ENCODE measurements around the gene SUPT20H. TPM values are rescaled to one million over a fixed set of nuclear protein-coding genes. Genes with fewer than 3 reads are reported as not detected.

The SUPT20H gene
- polyA plus RNA-seq, 3 donors from 2014 or later: 31.5 to 47.2 (median 40.3) TPM

- no peak for DNase-seq
- Mint-ChIP-seq H3K36me3 (peaks cover 23 to 54% (median 42%) of the 10 kb centered on the region in 3 donors), H3K4me3 (no peak overlapping the region), H3K9me3 (no peaks in the 10 kb centered on the region), H3K27ac (peak overlapping the region in 1 of 6 donors; percentile 49), H3K27me3 (ENCODE audit: low read depth in 3 of 3) (no peaks in the 10 kb centered on the region), H3K4me1 (no peaks in the 10 kb centered on the region)
These were observed 48.5 kb downstream of the SUPT20H start for GRCh38 chr13:37011002-37011401.

DNA sequence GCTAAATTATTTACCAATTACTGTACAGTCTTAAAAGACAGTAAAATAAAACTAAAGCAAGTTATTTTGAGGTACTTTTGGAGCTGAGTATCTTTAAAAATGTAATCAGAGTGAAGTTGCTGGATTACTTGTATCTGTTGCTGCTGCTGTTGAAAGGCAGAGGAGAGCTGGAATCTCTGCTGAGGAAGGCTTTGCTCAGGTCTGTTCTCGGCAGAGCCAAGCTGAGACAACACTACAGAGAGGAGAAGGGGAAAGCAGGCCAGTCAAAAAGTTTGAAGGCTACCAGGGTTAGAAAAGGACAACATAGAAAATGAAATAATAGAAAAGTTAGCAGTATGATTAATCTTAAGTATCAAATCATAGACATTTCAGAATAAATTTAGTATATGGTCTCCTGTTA is 49.1 kb downstream of the SUPT20H start:
- Mint-ChIP-seq H3K4me1 (no peaks in the 10 kb centered on the region), H3K27me3 (ENCODE audit: low read depth in 3 of 3) (no peaks in the 10 kb centered on the region), H3K4me3 (no peak overlapping the region), H3K27ac (peak overlapping the region in 2 of 6 donors; percentile 17 to 49), H3K9me3 (no peaks in the 10 kb centered on the region), H3K36me3 (peaks cover 17 to 51% (median 36%) of the 10 kb centered on the region in 3 donors)
- DNase-seq: no peak

- peaks cover 10 to 48% (median 29%) of the 10 kb centered on the region in 3 donors for H3K36me3 Mint-ChIP-seq
- no peak for DNase-seq
- peak overlapping the region in 1 of 6 donors; percentile 32 for H3K27ac Mint-ChIP-seq
- no peaks in the 10 kb centered on the region for H3K9me3 Mint-ChIP-seq
- H3K4me3 Mint-ChIP-seq: no peak overlapping the region
- H3K4me1 Mint-ChIP-seq: no peaks in the 10 kb centered on the region
- H3K27me3 Mint-ChIP-seq (ENCODE audit: low read depth in 3 of 3): peaks cover 0 to 2% (median 0%) of the 10 kb centered on the region in 3 donors
These were observed 49.8 kb downstream of the SUPT20H start for GRCh38 chr13:37009692-37010091.

- no peak for DNase-seq
- Mint-ChIP-seq H3K4me3 (peak overlapping the region; percentile 97 to 100 (median 99)), H3K36me3 (peaks cover 0 to 13% (median 0%) of the 10 kb centered on the region in 3 donors), H3K27ac (peak overlapping the region; percentile 97 to 100 (median 99)), H3K4me1 (peaks cover 38 to 47% of the 10 kb centered on the region in 2 donors), H3K9me3 (no peaks in the 10 kb centered on the region), H3K27me3 (ENCODE audit: low read depth in 3 of 3) (peaks cover 19 to 36% (median 20%) of the 10 kb centered on the region in 3 donors)
These were observed 57.6 kb downstream of the SUPT20H start for GRCh38 chr13:37001921-37002250.

DNA sequence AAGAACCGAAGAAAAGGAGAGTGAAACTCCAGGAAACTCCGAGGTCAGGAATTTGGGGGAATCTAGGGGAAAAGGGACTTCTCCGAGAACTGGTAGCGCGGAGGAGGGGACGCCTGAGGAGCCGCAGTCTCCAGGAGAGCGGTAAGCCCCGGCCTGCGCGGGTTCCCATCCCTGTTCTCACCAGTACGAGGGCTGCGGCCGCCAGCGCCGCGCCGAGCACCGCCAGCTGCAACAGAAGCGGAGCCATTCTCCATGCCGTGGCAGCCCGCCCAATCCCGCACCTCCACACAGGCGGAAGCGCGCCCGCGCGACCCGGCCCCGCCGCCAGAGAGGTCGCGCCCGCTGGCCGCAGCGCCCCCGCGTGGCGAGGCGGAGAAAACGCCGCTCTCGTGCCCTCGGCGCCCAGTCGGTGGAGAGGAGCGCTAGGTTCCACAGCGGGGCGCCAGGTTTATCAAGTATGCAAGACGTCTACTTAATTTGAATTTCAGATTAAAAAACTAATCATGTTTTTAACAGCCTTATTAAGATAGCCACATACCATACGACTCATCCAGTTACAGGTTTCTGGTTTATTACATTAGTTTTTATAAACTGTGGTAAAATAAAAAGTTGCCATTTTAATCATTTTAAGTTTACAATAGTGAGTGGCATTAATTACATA is 60.3 kb downstream of the SUPT20H start, which contains the start of gene ALG5:
ALG5 (minus strand) TSS at position 287 of the 661 bp plus-strand sequence; CDS start at position 247, 40 bp downstream.
- peaks cover 46 to 63% of the 10 kb centered on the region in 2 donors for H3K4me1 Mint-ChIP-seq
- peaks cover 0 to 6% (median 1%) of the 10 kb centered on the region in 3 donors for H3K36me3 Mint-ChIP-seq
- peak within 1 kb of the TSS; percentile 97 to 100 (median 99) for H3K27ac Mint-ChIP-seq
- no peaks in the 10 kb centered on the region for H3K9me3 Mint-ChIP-seq
- peaks cover 19 to 34% (median 20%) of the 10 kb centered on the region in 3 donors for H3K27me3 Mint-ChIP-seq (ENCODE audit: low read depth in 3 of 3)
- DNase-seq: peak; percentile 95
- H3K4me3 Mint-ChIP-seq: peak within 1 kb of the TSS; percentile 97 to 100 (median 99)

GRCh38 chr13:36998624-36999041 is 60.9 kb downstream of the SUPT20H start:
- Mint-ChIP-seq H3K36me3 (peaks cover 0 to 6% (median 6%) of the 10 kb centered on the region in 3 donors), H3K4me1 (peaks cover 46 to 63% of the 10 kb centered on the region in 2 donors), H3K4me3 (peak overlapping the region; percentile 97 to 100 (median 99)), H3K9me3 (no peaks in the 10 kb centered on the region), H3K27ac (peak overlapping the region; percentile 90 to 100 (median 96)), H3K27me3 (ENCODE audit: low read depth in 3 of 3) (peaks cover 19 to 34% (median 20%) of the 10 kb centered on the region in 3 donors)
- DNase-seq: peak in 1 of 3 donors; percentile 10

- Mint-ChIP-seq H3K27me3 (ENCODE audit: low read depth in 3 of 3) (peaks cover 19 to 34% (median 20%) of the 10 kb centered on the region in 3 donors), H3K36me3 (peaks cover 6 to 12% (median 12%) of the 10 kb centered on the region in 3 donors), H3K9me3 (no peaks in the 10 kb centered on the region), H3K4me3 (peak overlapping the region; percentile 97 to 100 (median 99)), H3K27ac (peak overlapping the region; percentile 90 to 100 (median 96)), H3K4me1 (peaks cover 46 to 63% of the 10 kb centered on the region in 2 donors)
- no peak for DNase-seq
These were observed 61.6 kb downstream of the SUPT20H start for GRCh38 chr13:36997716-36998427.

DNA sequence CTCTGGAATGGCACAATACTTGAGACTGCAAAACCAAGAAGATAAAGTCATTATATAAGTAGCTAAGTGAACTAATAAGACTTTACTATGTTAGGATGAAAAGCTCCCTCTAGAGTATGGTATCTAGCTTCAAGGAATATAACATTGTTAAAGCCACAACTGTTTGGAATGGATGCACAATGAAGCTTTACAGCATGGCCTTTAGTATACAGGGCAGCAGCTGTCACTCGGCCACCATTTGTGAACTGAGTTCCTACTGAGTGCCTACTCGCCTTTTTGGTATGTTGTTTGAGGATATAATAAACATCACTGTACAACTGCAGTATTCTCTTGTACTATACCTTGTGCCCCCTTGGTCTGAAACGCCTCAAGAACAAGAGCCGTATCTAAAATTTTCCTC is 67.1 kb downstream of the SUPT20H start:
- Mint-ChIP-seq H3K4me3 (no peak overlapping the region), H3K27ac (no peak overlapping the region), H3K9me3 (no peaks in the 10 kb centered on the region), H3K36me3 (peaks cover 35 to 57% (median 41%) of the 10 kb centered on the region in 3 donors), H3K27me3 (ENCODE audit: low read depth in 3 of 3) (peaks cover 0 to 2% (median 1%) of the 10 kb centered on the region in 3 donors), H3K4me1 (peaks cover 13 to 21% of the 10 kb centered on the region in 2 donors)
- no peak for DNase-seq

DNA sequence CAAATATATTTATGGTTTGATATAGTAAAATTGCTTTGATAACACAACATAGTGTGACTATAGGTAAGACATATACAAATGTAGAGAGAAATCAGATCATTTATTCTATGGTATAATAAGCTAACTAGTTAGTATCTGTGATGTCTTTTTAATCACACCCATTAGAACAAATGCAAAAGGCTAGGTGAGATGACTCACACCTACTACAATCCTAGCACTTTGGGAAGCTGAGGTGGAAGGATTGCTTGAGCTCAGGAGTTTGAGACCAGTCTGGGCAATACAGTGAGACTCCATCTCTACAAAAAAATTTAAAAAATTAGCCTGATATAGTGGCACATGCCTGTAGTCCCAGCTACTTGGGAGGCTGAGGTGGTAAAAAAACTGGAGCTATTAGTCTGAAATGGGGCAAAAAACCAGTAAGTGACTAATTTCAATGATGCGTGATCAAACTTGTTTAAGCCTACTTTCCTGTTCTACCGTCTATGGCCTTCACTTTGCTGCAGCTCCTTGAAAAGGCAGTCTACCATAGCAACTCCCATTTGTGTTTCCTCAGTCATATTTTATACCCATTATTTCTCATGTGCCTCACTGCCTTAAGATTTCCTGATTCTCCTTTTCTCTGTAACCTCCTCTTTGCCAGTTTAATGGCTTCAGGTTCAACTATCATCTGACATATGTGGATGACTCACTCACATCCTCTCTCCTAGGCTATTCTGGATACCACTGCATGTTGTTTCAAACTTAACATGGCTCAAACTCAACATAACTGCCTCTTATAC is 72.8 kb downstream of the SUPT20H start:
- Mint-ChIP-seq H3K4me3 (no peak overlapping the region), H3K36me3 (peaks cover 29 to 46% (median 39%) of the 10 kb centered on the region in 3 donors), H3K9me3 (no peaks in the 10 kb centered on the region), H3K4me1 (no peaks in the 10 kb centered on the region), H3K27me3 (ENCODE audit: low read depth in 3 of 3) (no peaks in the 10 kb centered on the region), H3K27ac (peak overlapping the region in 2 of 6 donors; percentile 8 to 27)
- no peak for DNase-seq

DNA sequence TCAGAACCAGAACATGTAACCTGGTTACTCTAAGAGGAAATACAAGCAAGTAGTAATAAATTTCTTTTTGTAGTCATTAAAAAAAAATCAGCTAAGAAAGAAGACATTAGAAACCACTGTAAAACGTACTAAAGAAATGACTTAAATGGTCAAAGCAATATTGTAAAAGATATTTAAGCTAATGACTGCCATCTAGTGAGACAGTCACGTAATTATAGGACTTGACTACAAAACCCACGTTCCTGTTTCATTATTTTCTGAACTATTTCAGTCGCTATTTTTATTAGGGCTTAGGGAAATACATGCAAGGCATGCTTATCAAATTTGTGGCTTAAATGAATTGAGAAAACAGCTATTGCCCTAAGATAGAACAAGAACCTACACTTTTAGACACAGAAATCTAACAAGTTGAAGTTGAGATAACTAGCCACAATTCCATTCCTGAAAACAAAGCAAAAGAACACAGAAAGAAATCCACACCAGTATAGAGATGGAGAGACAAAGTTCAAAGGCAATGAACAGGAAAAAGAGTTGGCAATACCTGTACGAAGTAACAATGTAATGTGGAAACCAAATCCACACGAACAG is 78.2 kb downstream of the SUPT20H start:
- no peak for DNase-seq
- Mint-ChIP-seq H3K4me3 (no peak overlapping the region), H3K27ac (peak overlapping the region in 1 of 6 donors; percentile 72)

GRCh38 chr13:36979361-36980050 is 80.0 kb downstream of the SUPT20H start:
- H3K36me3 Mint-ChIP-seq: peaks cover 17 to 26% (median 20%) of the 10 kb centered on the region in 3 donors
- DNase-seq: no peak
- H3K4me1 Mint-ChIP-seq: no peaks in the 10 kb centered on the region
- H3K4me3 Mint-ChIP-seq: no peak overlapping the region
- no peak overlapping the region for H3K27ac Mint-ChIP-seq
- no peaks in the 10 kb centered on the region for H3K9me3 Mint-ChIP-seq
- H3K27me3 Mint-ChIP-seq (ENCODE audit: low read depth in 3 of 3): no peaks in the 10 kb centered on the region

More for the DNA sequence above, 78.2 kb downstream of the SUPT20H start:
- Mint-ChIP-seq H3K27me3 (ENCODE audit: low read depth in 3 of 3) (no peaks in the 10 kb centered on the region), H3K9me3 (no peaks in the 10 kb centered on the region), H3K36me3 (peaks cover 17 to 26% (median 19%) of the 10 kb centered on the region in 3 donors), H3K4me1 (no peaks in the 10 kb centered on the region)

DNA sequence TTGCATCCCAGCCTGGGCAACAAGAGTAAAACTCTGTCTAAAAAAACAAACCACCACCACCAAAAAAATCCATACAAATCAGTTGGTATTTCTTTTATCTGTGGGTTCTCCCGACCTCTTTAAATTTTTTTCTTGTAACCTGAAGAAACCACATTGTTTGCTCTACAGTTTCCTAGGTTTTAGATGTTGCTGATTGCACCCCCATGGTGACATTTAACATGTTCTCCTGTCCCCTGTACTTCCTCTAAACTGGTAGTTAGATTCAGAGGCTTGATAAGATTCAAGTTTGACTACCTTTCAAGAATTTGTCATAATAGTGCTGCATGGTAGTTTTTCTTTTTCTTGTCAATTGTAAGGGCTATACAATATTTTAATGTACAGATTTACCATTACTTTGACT is 84.3 kb downstream of the SUPT20H start:
- peaks cover 21 to 42% (median 27%) of the 10 kb centered on the region in 3 donors for H3K36me3 Mint-ChIP-seq
- no peak for DNase-seq
- H3K4me1 Mint-ChIP-seq: no peaks in the 10 kb centered on the region
- H3K27me3 Mint-ChIP-seq (ENCODE audit: low read depth in 3 of 3): no peaks in the 10 kb centered on the region
- H3K9me3 Mint-ChIP-seq: no peaks in the 10 kb centered on the region
- H3K27ac Mint-ChIP-seq: no peak overlapping the region
- H3K4me3 Mint-ChIP-seq: no peak overlapping the region
